RWPE1 (cell line): ENCODE data around the gene EPM2A.
"Not testable (repeated sequence)": the region's sequence is repeated elsewhere in the genome, so short reads cannot be mapped to it uniquely, and the experiment has no call there.

Experiments used
- CTCF ChIA-PET: fragments of 350-600 bp; sonication (Branson Sonifier 250); formaldehyde crosslinking; extraction: SDS; loops from one replicate; lab custom pipeline; 2021; lab: Yijun Ruan, JAX
- POLR2A ChIA-PET: fragments of 400-600 bp; formaldehyde crosslinking; extraction: SDS; loops from one replicate; lab custom pipeline; 2020; ENCODE audit warnings: antibody characterized with exemption; ENCODE audit not compliant: low non-redundant PET; lab: Yijun Ruan, JAX
- DNase-seq: peaks from one replicate; pipeline ENCODE4 v3.0.0; 2012; ENCODE audit warnings: low spot score
- H3K27ac ChIP-seq: fragments of 450-650 bp; 2 replicates; pipeline ENCODE4 v1.5.1; 2017
- TF ChIP-seq, protein P1 (sequence below): fragments of 450-650 bp; conservative IDR thresholded peaks from 2 replicates; pipeline ENCODE4 v1.5.1; 2017; ENCODE audit warnings: low read depth, mild to moderate bottlenecking

EPM2A gene

DNA sequence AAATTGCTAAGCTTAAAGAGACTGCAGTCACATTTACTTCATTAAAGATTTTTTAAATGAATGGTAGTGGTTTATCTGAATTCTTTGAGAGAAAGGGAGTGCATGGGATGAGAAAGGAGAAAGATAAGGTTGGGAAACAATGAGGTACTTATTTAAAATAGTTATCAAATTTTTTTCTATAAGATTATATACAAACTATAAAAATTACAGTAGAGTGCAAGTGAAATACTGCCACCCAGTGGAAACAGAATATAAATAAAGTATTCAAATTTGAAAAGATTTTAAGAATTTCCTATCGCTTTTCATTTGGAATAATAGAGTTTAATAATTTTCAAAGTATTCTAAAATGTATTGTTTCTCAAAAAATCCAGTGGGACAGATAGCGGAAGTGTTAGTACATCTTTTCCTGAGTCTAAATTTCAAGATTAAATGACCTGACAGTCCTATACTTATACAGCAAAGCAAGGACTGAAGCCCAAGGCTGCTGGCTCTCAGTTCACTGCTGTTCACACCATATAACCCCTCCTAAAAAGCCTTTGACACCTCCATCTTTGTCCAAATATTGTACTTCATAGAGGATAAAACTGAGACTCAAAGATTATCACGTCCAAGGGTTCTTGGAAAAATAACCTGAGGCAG lies 31.1 kb downstream of the EPM2A start:
- ChIA-PET POLR2A (interaction anchor here (0.6 kb wide), 1 partner anchor 1144 kb away, joined by 3 read pairs; no protein-coding TSS in a partner anchor), CTCF (interaction anchor here (0.6 kb wide), 3 partner anchors 25 to 186 kb away, joined by 3 to 7 read pairs (median 3); no protein-coding TSS in a partner anchor)
- no peak overlapping the region for H3K27ac ChIP-seq
- DNase-seq = peak; percentile 8
- TF ChIP-seq, protein P1, sequence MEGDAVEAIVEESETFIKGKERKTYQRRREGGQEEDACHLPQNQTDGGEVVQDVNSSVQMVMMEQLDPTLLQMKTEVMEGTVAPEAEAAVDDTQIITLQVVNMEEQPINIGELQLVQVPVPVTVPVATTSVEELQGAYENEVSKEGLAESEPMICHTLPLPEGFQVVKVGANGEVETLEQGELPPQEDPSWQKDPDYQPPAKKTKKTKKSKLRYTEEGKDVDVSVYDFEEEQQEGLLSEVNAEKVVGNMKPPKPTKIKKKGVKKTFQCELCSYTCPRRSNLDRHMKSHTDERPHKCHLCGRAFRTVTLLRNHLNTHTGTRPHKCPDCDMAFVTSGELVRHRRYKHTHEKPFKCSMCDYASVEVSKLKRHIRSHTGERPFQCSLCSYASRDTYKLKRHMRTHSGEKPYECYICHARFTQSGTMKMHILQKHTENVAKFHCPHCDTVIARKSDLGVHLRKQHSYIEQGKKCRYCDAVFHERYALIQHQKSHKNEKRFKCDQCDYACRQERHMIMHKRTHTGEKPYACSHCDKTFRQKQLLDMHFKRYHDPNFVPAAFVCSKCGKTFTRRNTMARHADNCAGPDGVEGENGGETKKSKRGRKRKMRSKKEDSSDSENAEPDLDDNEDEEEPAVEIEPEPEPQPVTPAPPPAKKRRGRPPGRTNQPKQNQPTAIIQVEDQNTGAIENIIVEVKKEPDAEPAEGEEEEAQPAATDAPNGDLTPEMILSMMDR = peak; percentile 69

DNA sequence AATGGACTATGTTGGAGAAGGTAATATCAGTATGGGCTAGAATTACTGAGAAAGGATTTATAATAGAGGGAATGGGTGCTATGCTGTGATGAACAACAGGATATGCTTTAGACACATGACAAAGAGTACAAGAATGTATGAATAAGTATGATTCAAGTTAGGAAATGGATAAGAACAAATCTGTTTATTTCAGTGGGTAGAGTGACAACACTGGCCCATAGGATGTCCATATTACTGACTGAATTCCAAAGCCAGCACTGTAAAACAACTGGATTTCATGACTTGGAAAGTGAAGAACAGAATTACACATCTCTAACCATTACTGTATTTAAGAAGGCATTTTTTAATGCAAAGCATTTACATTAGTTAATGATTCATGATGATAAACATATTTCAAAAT lies 35.9 kb downstream of the EPM2A start:
- no peak overlapping the region for H3K27ac ChIP-seq
- peak; percentile 57 for DNase-seq
- ChIA-PET CTCF (interaction anchor here (0.6 kb wide), 1 partner anchor 267 kb away, joined by 3 read pairs; no protein-coding TSS in a partner anchor), POLR2A (no interaction called here)
- TF ChIP-seq, protein P1 = no peak

DNA sequence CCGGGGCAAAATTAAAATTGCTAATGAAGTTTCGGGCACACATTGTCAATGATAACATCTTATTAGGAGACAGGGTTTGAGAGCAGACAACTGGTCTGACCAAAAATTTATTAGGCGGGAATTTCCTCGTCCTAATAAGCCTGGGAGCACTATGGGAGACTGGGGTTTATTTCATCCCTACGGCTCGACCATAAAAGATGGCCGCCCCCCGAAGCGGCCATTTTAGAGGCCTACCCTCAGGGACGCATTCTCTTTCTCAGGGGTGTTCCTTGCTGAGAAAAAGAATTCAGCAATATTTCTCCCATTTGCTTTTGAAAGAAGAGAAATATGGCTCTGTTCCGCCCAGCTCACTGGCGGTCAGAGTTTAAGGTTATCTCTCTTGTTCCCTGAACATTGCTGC lies 37.9 kb downstream of the EPM2A start:
- POLR2A ChIA-PET, DNase-seq, CTCF ChIA-PET, H3K27ac ChIP-seq: not testable (repeated sequence)

DNA sequence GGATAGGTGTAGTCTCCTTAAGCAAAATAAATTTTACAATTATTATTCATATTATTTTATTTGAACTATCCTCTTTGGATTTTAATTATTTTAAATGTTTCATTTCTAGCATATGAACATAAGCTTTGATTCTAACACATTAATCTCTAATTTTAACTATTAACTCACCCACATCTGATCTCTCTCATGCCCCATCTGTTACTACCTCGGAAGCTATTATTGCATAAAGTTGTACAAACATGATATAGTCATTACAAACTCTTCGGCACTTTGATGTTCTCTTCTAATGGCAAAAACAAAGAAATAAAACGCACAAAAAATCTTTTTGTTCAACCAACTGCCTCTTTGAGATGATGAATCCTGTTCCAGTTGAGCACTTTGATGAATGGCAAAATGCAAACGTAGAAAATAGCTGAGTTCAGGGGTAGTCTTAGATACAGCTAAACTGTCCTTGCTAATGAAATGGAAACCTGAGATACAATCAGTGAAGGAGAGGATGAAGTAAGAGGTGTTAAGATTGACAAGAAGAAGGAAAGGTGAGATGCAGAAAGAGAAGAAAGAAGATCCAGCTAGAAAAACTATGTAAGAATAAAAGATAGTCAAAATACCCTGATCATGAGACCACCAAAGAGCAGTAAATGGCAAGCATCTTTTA lies 41.1 kb downstream of the EPM2A start:
- H3K27ac ChIP-seq = no peak overlapping the region
- DNase-seq = no peak
- TF ChIP-seq, protein P1 = no peak
- CTCF ChIA-PET = no interaction called here
- POLR2A ChIA-PET = no interaction called here

DNA sequence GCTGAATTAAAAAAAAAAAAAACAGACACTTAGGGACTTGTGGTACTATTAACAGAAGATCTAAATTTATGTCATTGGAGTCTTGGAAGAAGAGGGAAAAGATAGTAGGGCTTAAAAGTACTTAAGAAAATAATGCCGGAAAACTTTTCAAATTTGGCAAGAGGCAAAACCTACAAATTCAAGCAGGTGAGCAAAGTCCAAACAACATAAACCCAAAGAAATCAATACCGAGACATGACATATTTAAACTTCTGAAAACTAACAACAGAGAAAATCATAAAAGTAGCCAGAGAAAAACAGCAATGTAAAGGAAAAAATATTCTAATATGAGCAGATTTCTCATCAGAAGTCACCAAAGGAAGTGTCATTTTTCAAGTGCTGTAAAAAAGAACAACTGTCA lies 44.4 kb downstream of the EPM2A start:
- ChIA-PET POLR2A (no interaction called here), CTCF (no interaction called here)
- TF ChIP-seq, protein P1 = no peak
- no peak overlapping the region for H3K27ac ChIP-seq
- DNase-seq = no peak

DNA sequence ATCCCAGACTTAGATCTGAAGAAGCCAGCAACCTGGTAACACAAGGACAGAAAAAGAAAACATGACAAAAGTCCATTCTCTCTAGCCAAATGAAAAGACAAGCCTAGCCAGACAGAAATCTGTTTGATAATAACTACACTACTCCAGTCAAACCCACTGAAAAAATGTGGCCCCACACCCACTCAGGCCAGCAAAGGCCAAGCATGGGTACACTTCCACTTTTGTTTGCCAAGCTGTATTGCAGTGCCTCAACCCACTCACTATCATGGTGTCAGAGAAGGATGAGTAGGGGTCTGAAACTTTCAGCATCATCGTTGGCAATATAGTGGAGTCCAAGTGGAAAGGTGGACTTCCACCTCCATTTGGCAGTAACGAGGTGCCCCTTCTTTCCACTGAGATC lies 45.8 kb downstream of the EPM2A start:
- no peak for DNase-seq
- H3K27ac ChIP-seq = no peak overlapping the region
- TF ChIP-seq, protein P1 = no peak
- POLR2A ChIA-PET = no interaction called here
- CTCF ChIA-PET = no interaction called here

DNA sequence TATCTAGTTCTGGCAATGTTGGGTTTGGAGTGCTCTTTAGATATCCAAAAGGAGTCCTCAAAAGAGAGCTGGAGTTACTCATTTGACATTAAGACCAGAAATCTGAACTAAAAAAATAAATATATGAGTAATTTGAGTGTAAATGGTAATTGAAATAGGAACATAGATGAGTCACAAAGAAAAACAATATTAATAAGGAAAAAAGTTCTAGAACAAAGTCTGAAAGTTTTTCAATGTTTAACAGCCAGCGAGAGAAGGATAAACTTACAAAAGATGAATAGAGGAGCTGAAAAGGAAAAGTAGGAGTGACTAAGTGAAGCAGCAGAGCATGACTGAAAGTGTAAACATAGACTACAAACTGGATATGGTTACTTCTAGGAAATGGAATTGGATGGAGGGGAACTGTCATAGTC lies 46.8 kb downstream of the EPM2A start:
- no peak overlapping the region for H3K27ac ChIP-seq
- TF ChIP-seq, protein P1 = no peak
- ChIA-PET POLR2A (no interaction called here), CTCF (no interaction called here)
- no peak for DNase-seq
